GM23248 (cell line): Measurements from ENCODE around the gene SSX2IP.

Experiments used
- EZH2 ChIP-seq: fragments of 200-600 bp; sonication (generic); IDR thresholded peaks from 2 replicates; pipeline ENCODE4 v1.6.1; 2018; ENCODE audit warnings: antibody characterized with exemption, mild to moderate bottlenecking; ENCODE audit not compliant: insufficient read depth, poor library complexity, severe bottlenecking
- EZH2phosphoT487 ChIP-seq: fragments of 200-600 bp; sonication (generic); IDR thresholded peaks from 2 replicates; pipeline ENCODE4 v1.6.1; 2018; ENCODE audit warnings: antibody characterized with exemption, moderate library complexity, mild to moderate bottlenecking, low read depth; ENCODE audit not compliant: insufficient read depth

DNA sequence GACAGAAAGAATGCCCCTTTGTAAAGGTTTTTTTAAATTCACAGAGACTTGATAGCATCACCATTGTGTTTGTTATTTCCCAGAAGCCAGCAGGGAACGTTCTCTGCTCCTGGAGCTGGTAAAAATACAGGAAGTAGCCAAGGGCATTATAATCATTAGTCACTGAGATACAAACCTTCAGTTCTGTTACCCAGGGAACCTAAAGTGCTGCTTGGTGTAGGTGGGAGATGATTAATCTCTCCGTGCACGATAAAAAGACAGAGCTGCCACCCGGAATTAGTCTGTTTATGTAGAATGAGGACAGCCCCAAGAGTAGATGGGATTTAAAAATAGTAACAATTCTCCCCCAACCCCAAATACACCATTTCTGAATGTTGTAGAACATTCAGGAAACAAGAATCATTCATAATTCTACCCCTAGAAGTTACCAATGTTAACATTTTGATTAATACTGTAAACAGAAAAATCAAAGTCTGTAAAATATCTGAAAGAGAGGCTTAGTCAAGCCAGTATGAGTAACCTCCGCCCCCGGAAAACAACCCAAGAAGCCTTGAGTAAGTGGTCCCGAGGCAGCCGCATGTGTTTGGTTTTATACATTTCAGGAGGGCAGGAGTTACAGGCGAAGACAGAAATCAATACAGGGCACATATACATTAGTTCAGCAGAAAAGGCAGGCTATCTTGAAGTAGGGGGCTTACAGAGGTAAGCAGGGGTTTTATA is 70.7 kb downstream of the SSX2IP start:
- no peak for TF ChIP-seq EZH2phosphoT487
- TF ChIP-seq EZH2: no peak
